Liver (tissue), 9 donors: ENCODE measurements around the gene ECPAS. TPM values are rescaled to one million over a fixed set of nuclear protein-coding genes. Genes with fewer than 3 reads are reported as not detected.

ENCODE experiments used
- DNase-seq: peaks from one replicate; pipeline ENCODE4 v3.0.0-alpha.2; 2017; ENCODE audit warnings: low spot score
- H3K27ac ChIP-seq, 2 donors: one replicate each; pipeline ENCODE4 v1.7.0; 2013; ENCODE audit warnings: inconsistent platforms in 2 of 2, low read length in 2 of 2, control low read depth in 1 of 2, low read depth in 1 of 2, mild to moderate bottlenecking in 1 of 2
- H3K27me3 ChIP-seq, 4 donors: one replicate each; pipeline versions ENCODE4 v1.6.1 to v1.7.0; 2013; ENCODE audit warnings: low read length in 3 of 4, inconsistent platforms in 1 of 4, mild to moderate bottlenecking in 1 of 4, moderate library complexity in 1 of 4; ENCODE audit not compliant: control insufficient read depth in 4 of 4, insufficient read depth in 4 of 4
- H3K36me3 ChIP-seq, 4 donors: one replicate each; pipeline versions ENCODE4 v1.6.1 to v1.7.0; 2013; ENCODE audit warnings: low read length in 3 of 4, mild to moderate bottlenecking in 3 of 4, low read depth in 1 of 4, moderate library complexity in 1 of 4; ENCODE audit not compliant: control insufficient read depth in 4 of 4, insufficient read depth in 3 of 4
- H3K4me1 ChIP-seq, 4 donors: one replicate each; pipeline versions ENCODE4 v1.6.1 to v1.7.0; 2013; ENCODE audit warnings: low read length in 3 of 4, mild to moderate bottlenecking in 3 of 4, moderate library complexity in 1 of 4; ENCODE audit not compliant: control insufficient read depth in 4 of 4, insufficient read depth in 4 of 4
- H3K4me3 ChIP-seq, 3 donors: one replicate each; pipeline versions ENCODE4 v1.6.1 to v1.7.0; 2013; ENCODE audit warnings: low read length in 3 of 3, control low read depth in 1 of 3, low read depth in 1 of 3, mild to moderate bottlenecking in 1 of 3
- H3K9ac ChIP-seq, 2 donors: one replicate each; pipeline ENCODE4 v1.7.0; 2013; ENCODE audit warnings: low read length in 2 of 2, mild to moderate bottlenecking in 2 of 2, moderate library complexity in 2 of 2, control low read depth in 1 of 2, low read depth in 1 of 2
- H3K9me3 ChIP-seq, 4 donors: one replicate each; pipeline versions ENCODE4 v1.6.1 to v1.7.0; 2013; ENCODE audit warnings: low read length in 3 of 4; ENCODE audit not compliant: control insufficient read depth in 4 of 4
- ATF3 ChIP-seq: IDR thresholded peaks from 2 replicates; pipeline ENCODE4 v1.6.1; 2016; ENCODE audit warnings: antibody characterized with exemption
- CTCF ChIP-seq: fragments of 150-350 bp; IDR thresholded peaks from 2 replicates; pipeline ENCODE4 v1.5.1; 2017; ENCODE audit warnings: improper control_type of control experiment, low read depth, low read length; ENCODE audit not compliant: missing input control
- EGR1 ChIP-seq, 2 donors: IDR thresholded peaks; 2 replicates each; pipeline ENCODE4 v1.6.1; 2016 to 2018; ENCODE audit warnings: antibody characterized with exemption in 2 of 2, low read depth in 2 of 2
- FOXA1 ChIP-seq: IDR thresholded peaks from 2 replicates; pipeline ENCODE4 v1.6.1; 2016; ENCODE audit warnings: antibody characterized with exemption
- GABPA ChIP-seq, 2 donors: IDR thresholded peaks in 1 of 2; conservative IDR thresholded peaks in 1 of 2; 2 replicates each; pipeline ENCODE4 v1.6.1; 2016; ENCODE audit warnings: antibody characterized with exemption in 2 of 2, mild to moderate bottlenecking in 1 of 2, moderate library complexity in 1 of 2
- HNF4A ChIP-seq, 2 donors: conservative IDR thresholded peaks; 2 replicates each; pipeline ENCODE4 v1.6.1; 2016; ENCODE audit warnings: antibody characterized with exemption in 2 of 2, mild to moderate bottlenecking in 2 of 2
- HNF4G ChIP-seq: IDR thresholded peaks from 2 replicates; pipeline ENCODE4 v1.6.1; 2016; ENCODE audit warnings: antibody characterized with exemption
- JUND ChIP-seq, 2 donors: IDR thresholded peaks; 2 replicates each; pipeline ENCODE4 v1.6.1; 2016; ENCODE audit warnings: antibody characterized with exemption in 2 of 2
- MAX ChIP-seq: IDR thresholded peaks from 2 replicates; pipeline ENCODE4 v1.6.1; 2016; ENCODE audit warnings: antibody characterized with exemption
- RXRA ChIP-seq, 2 donors: IDR thresholded peaks; 2 replicates each; pipeline ENCODE4 v1.6.1; 2017 to 2018; ENCODE audit warnings: antibody characterized with exemption in 2 of 2, mild to moderate bottlenecking in 1 of 2
- SP1 ChIP-seq: IDR thresholded peaks from 2 replicates; pipeline ENCODE4 v1.6.1; 2018; ENCODE audit warnings: antibody characterized with exemption, mild to moderate bottlenecking
- TAF1 ChIP-seq: conservative IDR thresholded peaks from 2 replicates; pipeline ENCODE4 v1.6.1; 2016; ENCODE audit warnings: antibody characterized with exemption, mild to moderate bottlenecking
- YY1 ChIP-seq: IDR thresholded peaks from 2 replicates; pipeline ENCODE4 v1.6.1; 2016; ENCODE audit warnings: antibody characterized with exemption, mild to moderate bottlenecking
- ZBTB33 ChIP-seq: IDR thresholded peaks from 2 replicates; pipeline ENCODE4 v1.6.1; 2016; ENCODE audit warnings: antibody characterized with exemption
- polyA plus RNA-seq, 2 donors: library from polyadenylated mRNA; stranded (reverse) in 1 of 2; unstranded in 1 of 2; fragments of 200-250 nt in 1 of 2; fragments of >200 nt in 1 of 2; fragmentation: Nextera tagmentation in 1 of 2; extraction: Ambion mirVana in 1 of 2; gene quantifications; one replicate each; pipeline versions ENCODE4 v1.2.1 to v1.2.3, GENCODE V29; 2013 to 2015
- total RNA-seq, 2 donors: library from RNA; depleted of rRNA; stranded (reverse); fragments of >200 nt; gene quantifications; one replicate each; pipeline ENCODE4 v1.2.3, GENCODE V29; 2014
- donor health status: healthy.
- donor health status: healthy.
- donor health status: healthy.
- donor health status: healthy.
- donor health status: healthy.

Gene ECPAS
- total and polyA plus RNA-seq, 4 donors, result 14.7 to 60.8 (median 26.3) TPM

- no peak for TF ChIP-seq RXRA (IDR thresholded peaks at IDR 0.05)
- TF ChIP-seq JUND (IDR thresholded peaks at IDR 0.05), result no peak
Observed at GRCh38 chr9:111431684-111432083, 52.5 kb downstream of the ECPAS start (continued).

GRCh38 chr9:111429175-111429574 lies 55.0 kb downstream of the ECPAS start:
- no peak for TF ChIP-seq HNF4A (conservative IDR thresholded peaks at IDR 0.05)
- TF ChIP-seq JUND (IDR thresholded peaks at IDR 0.05), result no peak
- TF ChIP-seq ZBTB33, result no peak
- TF ChIP-seq EGR1 (IDR thresholded peaks at IDR 0.05; ENCODE audit: low read depth in 2 of 2), result no peak
- no peak for TF ChIP-seq YY1
- TF ChIP-seq SP1, result no peak
- no peak for TF ChIP-seq HNF4G
- TF ChIP-seq CTCF, result no peak
- no peak for TF ChIP-seq FOXA1
- TF ChIP-seq MAX, result no peak
- no peak for TF ChIP-seq TAF1
- TF ChIP-seq ATF3, result no peak
- no peak for TF ChIP-seq GABPA (IDR thresholded peaks at IDR 0.05 in 1 of 2, conservative IDR thresholded peaks at IDR 0.05 in 1 of 2)
- no peak overlapping the region for H3K27ac ChIP-seq
- DNase-seq, result no peak
- no peaks in the 10 kb centered on the region for H3K4me1 ChIP-seq
- H3K9ac ChIP-seq, result no peak overlapping the region
- no peaks in the 10 kb centered on the region for H3K9me3 ChIP-seq
- H3K27me3 ChIP-seq, result no peaks in the 10 kb centered on the region
- H3K36me3 ChIP-seq, result peaks cover 6 to 65% (median 35%) of the 10 kb centered on the region in 4 donors
- H3K4me3 ChIP-seq, result no peak overlapping the region

- Histone ChIP-seq H3K4me1 (no peaks in the 10 kb centered on the region), H3K36me3 (peaks cover 3 to 67% (median 24%) of the 10 kb centered on the region in 4 donors), H3K9ac (no peak overlapping the region), H3K27me3 (no peaks in the 10 kb centered on the region), H3K4me3 (no peak overlapping the region), H3K9me3 (no peaks in the 10 kb centered on the region), H3K27ac (no peak overlapping the region)
- TF ChIP-seq JUND (IDR thresholded peaks at IDR 0.05), result no peak
- DNase-seq, result no peak
Observed at GRCh38 chr9:111427186-111427585, 57.0 kb downstream of the ECPAS start.
